Endothelial cell of umbilical vein (primary cell): ENCODE measurements around the gene OSBPL6. TPM values are rescaled to one million over a fixed set of nuclear protein-coding genes. Genes with fewer than 3 reads are reported as not detected.

ENCODE experiments used
- BruUV-seq: library from RNA; stranded (reverse); fragments of 400-500 nt; replicated peaks from 2 replicates; lab custom pipeline; 2021; lab: Mats Ljungman, UMichigan
- CTCF ChIA-PET: fragments of 300-600, 350-600 bp; sonication (Branson Sonifier 250); formaldehyde crosslinking; loops from one replicate; lab custom pipeline; 2021; ENCODE audit warnings: antibody characterized with exemption, inconsistent platforms; lab: Charles Lee
- POLR2A ChIA-PET: fragments of 300-600, 350-600 bp; sonication (Branson Sonifier 250); formaldehyde crosslinking; loops from one replicate; lab custom pipeline; 2021; ENCODE audit warnings: antibody characterized with exemption, inconsistent platforms; lab: Charles Lee
- DNase-seq: peaks from one replicate; pipeline ENCODE4 v3.0.0-alpha.2; 2011; ENCODE audit warnings: low read depth, low spot score
- FAIRE-seq: peaks from 2 replicates; lab custom pipeline; 2011; peaks lifted over from hg19 to GRCh38; lab: Jason Lieb, UNC
- H2AFZ ChIP-seq: 2 replicates; pipeline ENCODE4 v1.6.0; 2012; ENCODE audit warnings: low read depth, low read length, control low read depth, inconsistent platforms
- H3K27ac ChIP-seq: 2 replicates; pipeline ENCODE4 v1.5.1; 2011; ENCODE audit warnings: low read depth, mild to moderate bottlenecking, control low read depth, low read length, moderate library complexity; ENCODE audit not compliant: insufficient read depth
- H3K27me3 ChIP-seq, 2 experiments: 2 replicates each; pipeline versions ENCODE4 v1.6.0 to v1.6.1; 2011; ENCODE audit warnings: low read length in 2 of 2, mixed read lengths in 1 of 2; ENCODE audit not compliant: control insufficient read depth in 2 of 2, insufficient read depth in 2 of 2
- H3K36me3 ChIP-seq, 2 experiments: 2 replicates in 1 of 2; 3 replicates in 1 of 2; pipeline ENCODE4 v1.5.1; 2011; ENCODE audit warnings: low read length in 2 of 2, mild to moderate bottlenecking in 1 of 2, moderate library complexity in 1 of 2; ENCODE audit not compliant: control insufficient read depth in 2 of 2, insufficient read depth in 2 of 2; ENCODE audit errors: extremely low read depth in 1 of 2
- H3K4me1 ChIP-seq: 3 replicates; pipeline ENCODE4 v1.5.1; 2011; ENCODE audit warnings: mild to moderate bottlenecking, low read length; ENCODE audit not compliant: control insufficient read depth, insufficient read depth; ENCODE audit errors: extremely low read depth
- H3K4me2 ChIP-seq: 2 replicates; pipeline ENCODE4 v1.6.1; 2011; ENCODE audit warnings: low read length, control low read depth, mixed read lengths; ENCODE audit not compliant: insufficient read depth
- H3K4me3 ChIP-seq, 3 experiments: fragments of 200-600 bp in 1 of 3; sonication (generic), shearing (Covaris generic) in 1 of 3; replicated peaks in 1 of 3; 2 replicates each; pipeline ENCODE4 v1.5.1; 2011 to 2016; ENCODE audit warnings: control low read depth in 3 of 3, low read length in 3 of 3, mild to moderate bottlenecking in 2 of 3, inconsistent platforms in 1 of 3, low read depth in 1 of 3, moderate library complexity in 1 of 3; ENCODE audit not compliant: insufficient read depth in 1 of 3
- H3K79me2 ChIP-seq: 2 replicates; pipeline ENCODE4 v1.6.0; 2012; ENCODE audit warnings: low read length, inconsistent platforms; ENCODE audit not compliant: control insufficient read depth, insufficient read depth
- H3K9ac ChIP-seq: replicated peaks from 2 replicates; pipeline ENCODE3; 2011; ENCODE audit warnings: low read length, control low read depth; ENCODE audit not compliant: insufficient read depth; ENCODE audit errors: extremely low read depth
- H3K9me1 ChIP-seq: replicated peaks from 3 replicates; pipeline ENCODE4 v1.6.0; 2011; ENCODE audit warnings: mild to moderate bottlenecking, low read length; ENCODE audit not compliant: control insufficient read depth, insufficient read depth; ENCODE audit errors: extremely low read depth
- H3K9me3 ChIP-seq: replicated peaks from 2 replicates; pipeline ENCODE4 v1.5.1; 2012; ENCODE audit warnings: low read length, inconsistent platforms; ENCODE audit not compliant: control insufficient read depth, insufficient read depth
- H4K20me1 ChIP-seq: replicated peaks from 2 replicates; pipeline ENCODE3; 2011; ENCODE audit warnings: mild to moderate bottlenecking, low read length; ENCODE audit not compliant: control insufficient read depth, insufficient read depth; ENCODE audit errors: extremely low read depth
- EZH2 ChIP-seq: IDR thresholded peaks from 2 replicates; pipeline ENCODE4 v1.6.1; 2012; ENCODE audit warnings: borderline replicate concordance, low read depth, mild to moderate bottlenecking, moderate library complexity, low read length, inconsistent platforms; ENCODE audit not compliant: severe bottlenecking
- FOS ChIP-seq: IDR thresholded peaks from 2 replicates; pipeline ENCODE4 v1.6.1; 2011; ENCODE audit warnings: mild to moderate bottlenecking, low read length, moderate library complexity, borderline replicate concordance; ENCODE audit not compliant: insufficient read depth
- GATA2 ChIP-seq: IDR thresholded peaks from 2 replicates; pipeline ENCODE4 v1.7.0; 2011; ENCODE audit warnings: low read depth, mild to moderate bottlenecking, moderate library complexity, mixed read lengths, low read length; ENCODE audit not compliant: insufficient read length, insufficient read depth
- MYC ChIP-seq: IDR thresholded peaks from one replicate; pipeline ENCODE4 v1.6.1; 2011; ENCODE audit warnings: mild to moderate bottlenecking, low read depth, low read length
- POLR2A ChIP-seq: IDR thresholded peaks from 2 replicates; pipeline ENCODE4 v1.6.1; 2012; ENCODE audit warnings: low read depth, mild to moderate bottlenecking, control low read depth, low read length
- POLR2AphosphoS5 ChIP-seq: IDR thresholded peaks from 2 replicates; pipeline ENCODE4 v1.6.1; 2012; ENCODE audit warnings: low read depth, mild to moderate bottlenecking, control low read depth, low read length, moderate library complexity; ENCODE audit not compliant: insufficient read depth
- dilution Hi-C: fragments of 300-500 bp; cut with MboI; formaldehyde crosslinking; loops from one replicate; pipeline ENCODE4 v1.15.0; 2019; ENCODE audit warnings: low sequenced_read_pairs; ENCODE audit not compliant: extremely low pct_ligation_motif_present
- intact Hi-C: fragments of 100-400 bp; cut with micrococcal nuclease; formaldehyde crosslinking; loops from one replicate; pipeline ENCODE4 v1.10.0; 2022
- polyA plus RNA-seq, 4 experiments: library from polyadenylated mRNA; depleted of rRNA in 3 of 4; stranded (reverse) in 3 of 4; unstranded in 1 of 4; fragments of >200 nt; gene quantifications; 2 replicates each; pipeline versions ENCODE4 v1.2.1 to v1.2.3, GENCODE V29; 2011 to 2012; ENCODE audit warnings: missing spikeins in 1 of 4
- total RNA-seq: library from RNA; stranded (reverse); gene quantifications from 2 replicates; pipeline ENCODE4 v1.2.3, GENCODE V29; 2021

OSBPL6 gene
- total and polyA plus RNA-seq, 2 donors (not counting 3 experiments of a cell fraction or from before 2014, with no cell fraction given): 1.5 to 2.3 TPM

DNA sequence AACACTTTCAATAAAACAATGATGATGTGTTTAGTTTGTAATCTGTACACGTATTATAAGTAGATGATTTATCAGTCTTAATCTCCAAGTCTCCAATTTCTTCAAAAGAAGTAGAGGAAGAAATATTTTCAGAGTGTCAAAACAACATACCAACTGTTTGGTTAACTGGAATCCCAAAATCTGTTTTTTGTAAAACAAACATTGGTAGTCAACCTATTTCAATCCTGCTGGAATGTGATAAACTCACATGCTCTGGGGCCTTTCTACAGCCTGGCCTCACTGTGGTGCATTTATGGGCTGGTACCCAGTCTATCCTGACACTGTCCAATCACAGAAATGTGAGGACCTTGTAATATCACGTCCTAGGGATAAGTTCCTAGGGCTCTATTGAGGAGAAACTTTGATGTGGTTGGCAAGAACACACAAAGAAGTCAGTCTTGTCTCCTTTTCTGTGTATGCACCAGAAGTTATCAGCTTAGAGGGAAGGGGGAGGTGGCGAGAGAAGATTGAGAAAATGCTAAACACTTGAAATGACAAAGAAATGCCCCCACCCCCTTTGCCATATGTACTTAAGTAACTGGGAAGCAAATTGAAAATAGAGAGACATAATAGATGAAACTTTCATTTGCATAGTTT lies 209.5 kb downstream of the OSBPL6 start:
- no peaks in the 10 kb centered on the region for H3K9me3 ChIP-seq
- no peak overlapping the region for H3K4me2 ChIP-seq
- POLR2A ChIA-PET: interaction anchor here (1.4 kb wide), 1 partner anchor 10 kb away, joined by 4 read pairs; no protein-coding TSS in a partner anchor
- no peak overlapping the region for H3K9ac ChIP-seq
- dilution Hi-C loops: no loop called here
- H3K27ac ChIP-seq: no peak overlapping the region
- H3K9me1 ChIP-seq: no peaks in the 10 kb centered on the region
- no peak overlapping the region for H2AFZ ChIP-seq
- no peaks in the 10 kb centered on the region for H3K79me2 ChIP-seq
- no peak for TF ChIP-seq EZH2
- TF ChIP-seq FOS: no peak
- no peak for TF ChIP-seq POLR2A
- TF ChIP-seq GATA2: no peak
- H3K36me3 ChIP-seq: no peaks in the 10 kb centered on the region
- no peaks in the 10 kb centered on the region for H3K27me3 ChIP-seq
- CTCF ChIA-PET: interaction anchor here (0.7 to 3.5 kb wide), 6 partner anchors 9 to 272 kb away, joined by 3 to 61 read pairs (median 4); no protein-coding TSS in a partner anchor
- intact Hi-C loops: loop anchor here (1.0 kb wide), 1 partner anchor 10 kb away; no protein-coding TSS in a partner anchor
- peaks cover 4% of the 10 kb centered on the region for H3K4me1 ChIP-seq
- no peaks in the 10 kb centered on the region for H4K20me1 ChIP-seq
- no peak overlapping the region for H3K4me3 ChIP-seq
- DNase-seq: no peak
- no peak for FAIRE-seq
- BruUV-seq: no TSS peak

DNA sequence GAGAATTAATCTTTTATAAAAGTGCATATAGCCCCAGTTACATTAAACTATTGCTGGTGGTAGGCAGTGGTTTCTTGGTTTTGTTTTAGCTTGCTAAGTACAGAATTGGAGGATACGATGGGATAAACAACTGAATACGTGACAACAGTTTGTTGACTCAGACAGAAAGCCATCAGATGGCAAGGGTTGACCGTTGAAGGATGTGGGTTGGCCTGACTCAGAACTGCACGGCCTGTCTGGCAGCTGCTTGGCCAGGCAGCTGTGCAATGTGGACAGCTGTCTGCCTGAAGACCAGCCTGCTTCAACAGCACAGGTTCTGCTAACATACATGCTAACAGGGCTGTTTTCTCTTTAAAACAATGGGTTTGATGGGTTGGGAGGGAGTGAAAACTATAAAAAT lies 210.1 kb downstream of the OSBPL6 start:
- Histone ChIP-seq H3K4me2 (no peak overlapping the region), H3K9me1 (no peaks in the 10 kb centered on the region), H3K79me2 (no peaks in the 10 kb centered on the region), H3K36me3 (no peaks in the 10 kb centered on the region), H3K4me1 (peaks cover 4% of the 10 kb centered on the region), H2AFZ (no peak overlapping the region), H3K9ac (no peak overlapping the region), H3K4me3 (no peak overlapping the region), H3K27ac (no peak overlapping the region), H4K20me1 (no peaks in the 10 kb centered on the region), H3K9me3 (no peaks in the 10 kb centered on the region), H3K27me3 (no peaks in the 10 kb centered on the region)
- DNase-seq: peak; percentile 92
- no peak for TF ChIP-seq EZH2
- peak; percentile 12 for TF ChIP-seq GATA2
- TF ChIP-seq POLR2AphosphoS5: peak; percentile 76
- peak; percentile 94 for TF ChIP-seq FOS
- no peak for TF ChIP-seq MYC
- no TSS peak for BruUV-seq
- dilution Hi-C loops (no loop called here), intact Hi-C loops (loop anchor here (1.0 kb wide), 1 partner anchor 9 kb away; no protein-coding TSS in a partner anchor)
- FAIRE-seq: peak; percentile 88
- ChIA-PET CTCF (interaction anchor here (0.7 to 3.5 kb wide), 9 partner anchors 9 to 272 kb away, joined by 3 to 61 read pairs (median 3); no protein-coding TSS in a partner anchor), POLR2A (interaction anchor here (1.4 kb wide), 1 partner anchor 9 kb away, joined by 4 read pairs; no protein-coding TSS in a partner anchor)
